ENCODE data around the gene PTGIR.

- TF ChIP-seq MAX (IDR thresholded peaks at IDR 0.05; ENCODE audit: low read depth, low read length), result no peak
- TF ChIP-seq, protein P1, sequence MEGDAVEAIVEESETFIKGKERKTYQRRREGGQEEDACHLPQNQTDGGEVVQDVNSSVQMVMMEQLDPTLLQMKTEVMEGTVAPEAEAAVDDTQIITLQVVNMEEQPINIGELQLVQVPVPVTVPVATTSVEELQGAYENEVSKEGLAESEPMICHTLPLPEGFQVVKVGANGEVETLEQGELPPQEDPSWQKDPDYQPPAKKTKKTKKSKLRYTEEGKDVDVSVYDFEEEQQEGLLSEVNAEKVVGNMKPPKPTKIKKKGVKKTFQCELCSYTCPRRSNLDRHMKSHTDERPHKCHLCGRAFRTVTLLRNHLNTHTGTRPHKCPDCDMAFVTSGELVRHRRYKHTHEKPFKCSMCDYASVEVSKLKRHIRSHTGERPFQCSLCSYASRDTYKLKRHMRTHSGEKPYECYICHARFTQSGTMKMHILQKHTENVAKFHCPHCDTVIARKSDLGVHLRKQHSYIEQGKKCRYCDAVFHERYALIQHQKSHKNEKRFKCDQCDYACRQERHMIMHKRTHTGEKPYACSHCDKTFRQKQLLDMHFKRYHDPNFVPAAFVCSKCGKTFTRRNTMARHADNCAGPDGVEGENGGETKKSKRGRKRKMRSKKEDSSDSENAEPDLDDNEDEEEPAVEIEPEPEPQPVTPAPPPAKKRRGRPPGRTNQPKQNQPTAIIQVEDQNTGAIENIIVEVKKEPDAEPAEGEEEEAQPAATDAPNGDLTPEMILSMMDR (IDR thresholded peaks at IDR 0.05; ENCODE audit: low read depth, low read length), result no peak
These were observed 9.8 kb upstream of the PTGIR start for GRCh38 chr19:46634656-46635218.

Measured in NB4 (cell line).